Measurements from ENCODE around the gene RPS6KA6. TPM values are rescaled to one million over a fixed set of nuclear protein-coding genes. Genes with fewer than 3 reads are reported as not detected.

RPS6KA6 gene
- total RNA-seq, 1 donor from 2014 or later, result 10.3 TPM

- no peak for DNase-seq
Measured at GRCh38 chrX:84162401-84162800, 25.6 kb downstream of the RPS6KA6 start.

DNA sequence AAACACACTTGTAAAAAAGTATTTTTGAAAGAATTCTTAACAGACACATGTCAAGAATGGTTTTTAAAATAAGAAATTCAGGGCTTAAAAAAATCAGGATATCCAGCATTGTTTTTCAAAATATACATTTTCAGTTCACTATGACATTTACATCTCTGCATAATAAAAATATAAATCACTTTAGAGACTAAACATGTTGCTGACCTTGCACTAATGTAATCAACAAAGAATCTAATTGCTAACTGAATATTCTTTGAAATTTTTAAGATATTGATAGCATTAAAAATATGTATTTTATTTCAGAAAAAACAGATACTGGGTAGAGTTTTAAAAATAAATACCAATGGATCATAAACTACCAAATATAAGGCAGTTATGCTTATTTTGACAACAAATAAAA, 26.4 kb downstream of the RPS6KA6 start:
- no peak for DNase-seq

- no peak for DNase-seq
Measured at GRCh38 chrX:84160736-84161135, 27.3 kb downstream of the RPS6KA6 start.

DNA sequence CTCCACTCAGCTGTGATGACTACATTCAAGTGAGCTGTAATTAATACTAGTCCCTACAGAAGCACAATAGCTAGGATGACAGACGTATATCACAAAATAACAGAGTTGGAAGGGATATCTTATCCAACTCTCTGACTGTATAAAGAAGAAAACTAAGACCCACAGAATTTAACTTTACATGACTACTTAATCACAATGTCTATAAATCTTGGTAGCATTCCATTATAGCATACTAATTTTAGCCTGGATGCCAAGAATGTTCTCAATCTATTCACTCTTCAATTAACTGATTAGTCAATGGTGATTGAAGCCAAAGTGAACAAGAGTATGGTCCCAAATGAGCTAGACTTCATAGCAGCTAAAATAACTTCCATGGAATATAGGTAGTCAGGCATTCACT, 31.2 kb downstream of the RPS6KA6 start:
- no peak for DNase-seq

- no peak for DNase-seq
Measured at GRCh38 chrX:84155938-84156337, 32.1 kb downstream of the RPS6KA6 start.

GRCh38 chrX:84153538-84153937, 34.5 kb downstream of the RPS6KA6 start:
- DNase-seq, result no peak

GRCh38 chrX:84144991-84145390, 43.0 kb downstream of the RPS6KA6 start:
- DNase-seq, result no peak

DNA sequence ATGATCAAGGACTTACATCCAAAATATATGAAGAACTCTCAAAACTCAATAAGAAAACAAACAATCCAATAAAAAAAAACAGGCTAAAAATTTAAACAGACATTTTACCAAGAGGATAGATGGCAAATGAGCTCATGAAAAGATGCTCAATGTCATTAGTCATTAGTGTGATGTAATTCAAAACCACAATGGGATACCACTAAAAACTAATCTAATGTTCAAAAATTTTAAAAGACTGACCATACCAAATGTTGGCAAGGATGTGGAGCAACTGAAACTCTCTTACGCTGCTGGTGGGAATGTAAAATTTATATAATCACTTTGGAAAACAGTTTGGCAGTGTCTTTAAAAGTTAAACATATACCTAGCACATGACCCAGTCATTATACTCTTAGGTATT, 43.7 kb downstream of the RPS6KA6 start:
- DNase-seq, result no peak

DNA sequence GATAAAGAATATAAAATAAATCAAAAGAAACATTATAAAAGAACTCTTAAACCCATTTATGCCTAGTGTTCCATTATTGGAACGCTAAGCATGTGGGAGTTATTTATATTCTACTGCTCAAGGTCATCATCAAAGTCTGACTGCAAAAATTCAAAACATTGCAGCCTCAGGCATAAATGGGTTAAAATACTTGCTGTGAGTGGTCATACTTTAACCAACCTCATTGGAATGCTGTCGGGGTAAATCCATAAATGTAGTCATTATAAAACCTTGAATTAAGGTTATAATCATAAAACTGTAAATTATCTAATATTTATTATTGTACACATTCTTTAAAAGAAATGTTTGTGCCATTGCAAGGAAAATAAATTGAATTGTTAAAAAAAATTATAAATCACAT, 55.0 kb downstream of the RPS6KA6 start:
- DNase-seq, result no peak

DNA sequence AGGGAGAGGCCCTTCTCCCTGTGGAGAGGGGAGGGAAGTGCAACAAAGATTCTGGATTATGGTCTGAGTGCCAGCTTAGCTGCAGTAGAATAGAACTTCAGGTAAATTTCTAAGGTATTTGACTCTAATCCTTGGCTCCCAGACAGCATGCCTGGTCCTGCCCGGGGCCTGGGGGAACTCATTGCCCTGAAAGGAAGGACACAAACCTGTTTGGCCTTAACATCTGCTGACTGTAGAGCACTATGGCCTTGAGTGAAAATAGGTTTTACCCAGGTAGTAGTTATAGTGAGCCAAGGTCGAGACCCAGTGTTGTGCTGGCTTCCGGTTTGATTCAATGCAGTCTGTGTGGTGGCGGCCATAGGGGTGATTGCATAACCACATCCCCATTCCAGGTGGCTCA, 64.4 kb downstream of the RPS6KA6 start:
- no peak for DNase-seq

GRCh38 chrX:84118769-84119168, 69.2 kb downstream of the RPS6KA6 start:
- DNase-seq, result no peak

- no peak for DNase-seq
Measured at GRCh38 chrX:84118315-84118714, 69.7 kb downstream of the RPS6KA6 start.

- no peak for DNase-seq
Measured at GRCh38 chrX:84108584-84108983, 79.4 kb downstream of the RPS6KA6 start.

GRCh38 chrX:84099120-84099519, 88.9 kb downstream of the RPS6KA6 start:
- no peak for DNase-seq

- DNase-seq, result peak; percentile 10
Measured at GRCh38 chrX:84079479-84080197, 108.4 kb downstream of the RPS6KA6 start.

DNA sequence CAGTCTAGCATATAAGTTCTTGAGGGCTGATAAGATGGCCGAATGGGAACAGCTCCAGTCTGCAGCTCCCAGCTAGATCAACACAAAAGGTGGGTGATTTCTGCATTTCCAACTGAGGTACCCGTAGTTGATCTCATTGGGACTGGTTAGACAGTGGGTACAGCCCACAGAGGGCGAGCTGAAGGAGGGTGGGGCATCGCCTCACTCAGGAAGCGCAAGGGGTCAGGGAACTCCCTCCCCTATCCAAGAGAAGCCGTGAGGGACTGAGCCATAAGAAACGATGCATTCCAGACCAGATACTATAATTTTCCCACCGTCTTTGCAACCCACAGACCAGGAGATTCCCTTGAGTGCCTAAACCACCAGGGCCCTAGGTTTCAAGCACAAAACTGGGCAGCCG, 109.0 kb downstream of the RPS6KA6 start:
- DNase-seq, result no peak

DNA sequence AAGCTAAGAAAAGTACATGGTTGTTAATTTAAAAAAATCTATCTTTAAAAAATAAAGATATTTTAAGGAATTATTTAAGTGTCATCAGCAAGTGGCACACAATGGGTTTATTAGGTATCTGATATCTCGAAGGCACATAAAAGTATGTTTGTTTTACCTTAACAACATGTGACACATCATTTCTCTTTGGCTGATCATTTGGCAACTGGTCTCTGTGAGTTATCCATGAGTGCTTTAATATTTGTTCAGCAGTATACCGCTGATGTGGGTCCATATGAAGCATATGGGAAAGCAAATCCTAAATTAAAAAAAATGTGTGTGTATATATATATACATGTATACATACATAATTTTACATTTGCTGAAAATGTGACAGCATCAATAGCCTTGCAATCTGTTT, 123.2 kb downstream of the RPS6KA6 start:
- DNase-seq, result no peak

DNA sequence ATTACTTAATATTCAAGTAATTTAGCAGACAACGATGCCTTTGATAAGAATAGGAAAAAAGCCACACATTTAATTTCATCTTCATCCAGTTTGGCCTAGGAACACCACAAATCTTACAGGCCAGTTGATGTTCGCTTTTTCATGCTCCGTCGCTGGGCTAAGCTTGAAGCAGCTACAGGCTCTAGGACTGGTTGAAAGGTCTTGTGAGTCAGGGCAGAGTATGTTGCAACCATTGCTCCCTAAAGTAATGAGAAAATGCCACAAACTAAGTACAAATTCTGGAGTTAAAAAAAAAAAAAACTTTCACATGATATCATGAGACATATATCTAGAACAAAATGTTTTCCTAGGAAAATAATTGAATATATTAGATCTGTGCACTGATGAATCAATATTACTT, 123.8 kb downstream of the RPS6KA6 start:
- no peak for DNase-seq

- DNase-seq, result peak; percentile 2
Measured at GRCh38 chrX:84047339-84047738, 140.7 kb downstream of the RPS6KA6 start.

DNA sequence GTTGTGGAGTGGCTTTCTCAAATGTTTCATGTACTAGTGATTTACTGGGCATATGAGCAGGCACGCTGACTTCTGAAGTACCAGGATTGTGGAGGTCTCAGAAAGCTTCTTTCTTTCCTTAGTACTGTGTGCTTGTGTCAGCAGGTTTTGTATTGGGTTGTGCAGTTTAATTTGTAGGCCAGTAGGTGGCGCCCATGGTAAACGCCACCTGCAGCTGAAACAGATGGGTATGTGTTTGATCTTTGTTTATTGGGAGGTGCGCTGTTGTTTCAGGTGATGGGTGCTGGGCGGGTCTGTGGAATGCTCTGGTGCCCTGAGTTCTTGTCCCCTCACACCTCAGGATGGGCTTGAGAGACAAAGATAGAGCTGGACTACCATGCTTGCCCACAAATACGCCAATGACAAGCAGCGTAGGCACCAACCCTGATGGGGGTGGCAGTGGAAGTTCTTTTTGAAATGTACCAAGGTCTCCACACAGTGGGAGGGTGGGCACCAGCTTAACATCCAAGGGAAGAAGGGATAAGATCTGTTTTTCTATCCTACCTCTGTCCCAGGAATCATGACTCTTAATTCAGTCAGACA, 141.5 kb downstream of the RPS6KA6 start:
- peak; percentile 31 for DNase-seq

- no peak for DNase-seq
Measured at GRCh38 chrX:84044051-84044450, 143.9 kb downstream of the RPS6KA6 start.

Measured in tongue (tissue), 2 donors.